GM12892 (cell line): Measurements from ENCODE around the gene FLYWCH2.

Experiments used
- POLR2A ChIP-seq: IDR thresholded peaks from 2 replicates; pipeline ENCODE4 v1.6.1; 2011; ENCODE audit warnings: low read depth, low read length, control low read depth
- POLR2AphosphoS5 ChIP-seq: IDR thresholded peaks from 2 replicates; pipeline ENCODE4 v1.6.1; 2011; ENCODE audit warnings: low read depth, low read length, control low read depth
- TAF1 ChIP-seq: IDR thresholded peaks from 2 replicates; pipeline ENCODE4 v1.6.1; 2011; ENCODE audit warnings: low read depth, mild to moderate bottlenecking, control low read depth, low read length, borderline replicate concordance

DNA sequence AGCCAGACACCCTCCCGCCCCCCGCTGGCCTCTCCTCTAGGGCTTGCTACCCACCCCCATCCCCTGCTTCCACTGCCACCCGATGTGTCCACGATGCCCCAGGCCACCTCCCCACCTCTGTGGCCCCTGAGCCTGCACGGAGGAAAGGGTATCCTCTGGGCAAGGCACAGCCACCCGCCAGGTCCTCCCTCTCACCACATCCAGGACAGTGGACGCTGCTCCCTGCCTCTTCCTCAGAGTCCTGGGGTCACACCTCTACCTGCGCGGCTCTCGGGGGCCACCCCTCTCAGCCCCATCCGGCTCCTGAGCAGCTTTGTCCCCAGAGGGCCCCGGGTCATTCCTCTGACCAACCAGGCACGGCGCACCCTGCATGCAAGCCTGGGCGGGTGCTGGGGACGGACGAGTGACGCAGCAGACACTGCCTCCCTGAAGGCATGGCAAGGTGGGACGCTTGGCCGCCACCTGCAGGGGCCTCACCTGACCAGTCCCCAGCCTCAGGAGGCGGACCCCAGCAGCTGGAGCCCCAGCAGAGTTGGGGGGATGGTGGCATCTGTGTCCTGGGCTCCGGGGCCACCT, 53.5 kb downstream of the FLYWCH2 start:
- TF ChIP-seq POLR2A: no peak
- TF ChIP-seq POLR2AphosphoS5: no peak
- TF ChIP-seq TAF1: no peak
